HepG2 (cell line): Measurements from ENCODE around the gene CCNL1. TPM values are rescaled to one million over a fixed set of nuclear protein-coding genes. Genes with fewer than 3 reads are reported as not detected.

Experiments used
- DNMT3B ChIP-seq: conservative IDR thresholded peaks from 2 replicates; pipeline ENCODE4 v1.6.1; 2016; ENCODE audit warnings: missing biosample characterization, control low read depth
- ETV5 ChIP-seq: IDR thresholded peaks from 2 replicates; pipeline ENCODE4 v1.6.1; 2018; ENCODE audit warnings: missing biosample characterization, missing genetic modification reagents, inconsistent platforms, borderline replicate concordance
- HNRNPUL1 ChIP-seq: fragments of 200-400 bp; formaldehyde crosslinking; IDR thresholded peaks from 2 replicates; pipeline ENCODE4 v1.6.1; 2017; ENCODE audit warnings: low read depth, mild to moderate bottlenecking, low read length, moderate library complexity
- JDP2 ChIP-seq: sonication (generic); formaldehyde crosslinking; IDR thresholded peaks from 2 replicates; pipeline ENCODE4 v1.8.1; 2022; ENCODE audit warnings: missing genetic modification reagents, borderline replicate concordance
- MAF1 ChIP-seq: sonication (generic); formaldehyde crosslinking; IDR thresholded peaks from 2 replicates; pipeline ENCODE4 v1.5.0; 2020; ENCODE audit warnings: missing genetic modification reagents, borderline replicate concordance
- MXI1 ChIP-seq: IDR thresholded peaks from 3 replicates; pipeline ENCODE4 v1.6.1; 2012; ENCODE audit warnings: low read depth, low read length, inconsistent platforms, borderline replicate concordance
- POLR2AphosphoS5 ChIP-seq: IDR thresholded peaks from 2 replicates; pipeline ENCODE4 v1.6.1; 2012; ENCODE audit warnings: low read depth, low read length
- RELA ChIP-seq: sonication (generic); formaldehyde crosslinking; IDR thresholded peaks from 2 replicates; pipeline ENCODE4 v1.4.0; 2020; ENCODE audit warnings: missing genetic modification reagents
- RFX1 ChIP-seq: fragments of 450-650 bp; IDR thresholded peaks from 2 replicates; pipeline ENCODE4 v1.6.1; 2017
- ZFP36L1 ChIP-seq: sonication (generic); formaldehyde crosslinking; IDR thresholded peaks from 2 replicates; pipeline ENCODE4 v1.8.0; 2022; ENCODE audit warnings: mild to moderate bottlenecking, missing genetic modification reagents, moderate library complexity
- ZFYVE20 ChIP-seq: sonication (generic); formaldehyde crosslinking; IDR thresholded peaks from 2 replicates; pipeline ENCODE4 v1.8.0; 2023; ENCODE audit warnings: low read depth, mild to moderate bottlenecking, moderate library complexity, missing genetic modification reagents, borderline replicate concordance
- ZMAT3 ChIP-seq: sonication (generic); formaldehyde crosslinking; conservative IDR thresholded peaks from 2 replicates; pipeline ENCODE4 v1.7.0; 2021; ENCODE audit warnings: missing genetic modification reagents
- ZNF20 ChIP-seq: sonication (generic); formaldehyde crosslinking; IDR thresholded peaks from 2 replicates; pipeline ENCODE4 v1.4.0; 2020; ENCODE audit warnings: mild to moderate bottlenecking, moderate library complexity, missing genetic modification reagents
- ZNF350 ChIP-seq: sonication (generic); formaldehyde crosslinking; IDR thresholded peaks from 2 replicates; pipeline ENCODE4 v1.4.0; 2020; ENCODE audit warnings: mild to moderate bottlenecking, low read depth, missing genetic modification reagents, borderline replicate concordance
- ZNF354B ChIP-seq: sonication (generic); formaldehyde crosslinking; IDR thresholded peaks from 2 replicates; pipeline ENCODE4 v1.8.0; 2022; ENCODE audit warnings: mild to moderate bottlenecking, missing genetic modification reagents
- ZNF563 ChIP-seq: sonication (generic); formaldehyde crosslinking; IDR thresholded peaks from 2 replicates; pipeline ENCODE4 v1.8.0; 2022; ENCODE audit warnings: mild to moderate bottlenecking, moderate library complexity, missing genetic modification reagents
- ZNF775 ChIP-seq: sonication (generic); formaldehyde crosslinking; IDR thresholded peaks from 2 replicates; pipeline ENCODE4 v1.4.0; 2020; ENCODE audit warnings: missing genetic modification reagents, mild to moderate bottlenecking, moderate library complexity, borderline replicate concordance
- ZNF850 ChIP-seq: sonication (generic); formaldehyde crosslinking; conservative IDR thresholded peaks from 2 replicates; pipeline ENCODE4 v1.9.0; 2021; ENCODE audit warnings: mild to moderate bottlenecking, missing genetic modification reagents
- polyA plus RNA-seq, 8 experiments: library from polyadenylated mRNA; depleted of rRNA in 3 of 8; stranded (reverse) in 7 of 8; unstranded in 1 of 8; fragments of >200 nt; fragmentation: Illumina TruSeq in 4 of 8; extraction: Trizol in 4 of 8; gene quantifications; 2 replicates each; pipeline versions ENCODE4 v1.2.1 to v1.2.3, GENCODE V29; 2011 to 2016; ENCODE audit warnings: low read depth in 4 of 8, missing spikeins in 1 of 8, mixed read lengths in 1 of 8; ENCODE audit not compliant: insufficient read depth in 1 of 8
- total RNA-seq, 5 experiments: library from RNA; depleted of rRNA; stranded (reverse); fragments of >200 nt; fragmentation: Illumina TruSeq; extraction: Trizol; gene quantifications; 2 replicates each; pipeline ENCODE4 v1.2.3, GENCODE V29; 2016; ENCODE audit warnings: low read depth in 1 of 5
- TF ChIP-seq, protein P1 (sequence below): sonication (generic); formaldehyde crosslinking; IDR thresholded peaks from 2 replicates; pipeline ENCODE4 v1.9.0; 2022; ENCODE audit warnings: low read depth, missing genetic modification reagents
- TF ChIP-seq, protein P2 (sequence below): sonication (generic); formaldehyde crosslinking; IDR thresholded peaks from 2 replicates; pipeline ENCODE4 v1.4.0; 2020; ENCODE audit warnings: missing genetic modification reagents, borderline replicate concordance
- TF ChIP-seq, protein P3 (sequence below): sonication (generic); formaldehyde crosslinking; IDR thresholded peaks from 2 replicates; pipeline ENCODE4 v1.4.0; 2020; ENCODE audit warnings: missing genetic modification reagents, borderline replicate concordance

Gene CCNL1
- total and polyA plus RNA-seq, 2 of the 13 experiments (the other 11 are each of a cell fraction or from before 2014, with no cell fraction given): 151 to 303 TPM

DNA sequence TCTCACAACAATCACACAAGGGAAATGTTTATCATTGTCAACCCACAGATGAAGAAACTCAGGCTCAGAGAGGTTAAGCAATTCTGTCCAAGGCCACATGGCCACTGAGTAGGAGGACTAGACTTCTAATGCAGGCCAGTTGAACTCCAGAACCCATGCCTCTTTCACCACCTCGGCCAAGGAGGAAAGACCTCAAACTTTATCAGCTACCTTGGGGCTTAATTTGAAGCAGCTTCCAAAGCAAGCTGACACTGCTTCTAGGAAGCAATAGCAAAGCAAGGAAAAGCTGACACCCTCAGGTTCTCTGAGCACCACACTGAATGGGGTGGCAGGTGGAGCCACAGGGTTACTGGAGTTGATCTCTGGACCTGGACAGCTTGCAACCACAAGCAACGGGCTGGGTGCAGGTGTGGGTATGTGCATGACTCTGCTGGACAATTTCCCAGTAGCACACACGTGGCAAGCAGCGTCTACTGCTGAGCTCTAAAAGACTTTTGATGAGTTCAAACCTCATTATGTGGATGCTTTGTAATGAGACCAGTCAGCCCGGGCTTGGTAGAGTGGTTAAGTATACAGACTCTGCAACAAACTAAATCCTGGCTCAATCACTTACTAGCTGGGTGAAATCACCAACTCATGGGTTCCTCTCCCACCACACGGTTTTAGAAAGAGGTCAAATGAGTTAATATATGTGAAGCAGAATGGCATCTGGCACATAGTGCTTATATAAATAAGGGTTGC, 23.1 kb downstream of the CCNL1 start (continued):
- TF ChIP-seq, protein P1, sequence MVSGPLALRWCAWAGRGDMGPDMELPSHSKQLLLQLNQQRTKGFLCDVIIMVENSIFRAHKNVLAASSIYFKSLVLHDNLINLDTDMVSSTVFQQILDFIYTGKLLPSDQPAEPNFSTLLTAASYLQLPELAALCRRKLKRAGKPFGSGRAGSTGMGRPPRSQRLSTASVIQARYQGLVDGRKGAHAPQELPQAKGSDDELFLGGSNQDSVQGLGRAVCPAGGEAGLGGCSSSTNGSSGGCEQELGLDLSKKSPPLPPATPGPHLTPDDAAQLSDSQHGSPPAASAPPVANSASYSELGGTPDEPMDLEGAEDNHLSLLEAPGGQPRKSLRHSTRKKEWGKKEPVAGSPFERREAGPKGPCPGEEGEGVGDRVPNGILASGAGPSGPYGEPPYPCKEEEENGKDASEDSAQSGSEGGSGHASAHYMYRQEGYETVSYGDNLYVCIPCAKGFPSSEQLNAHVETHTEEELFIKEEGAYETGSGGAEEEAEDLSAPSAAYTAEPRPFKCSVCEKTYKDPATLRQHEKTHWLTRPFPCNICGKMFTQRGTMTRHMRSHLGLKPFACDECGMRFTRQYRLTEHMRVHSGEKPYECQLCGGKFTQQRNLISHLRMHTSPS (CRISPR knock-in tag): no peak
- TF ChIP-seq ZNF20 (CRISPR knock-in tag): no peak
- TF ChIP-seq ZMAT3: peak; percentile 78; the same call in 1 of the 2 replicates
- peak; percentile 90 for TF ChIP-seq ZNF350 (CRISPR knock-in tag)
- no peak for TF ChIP-seq DNMT3B (CRISPR knock-in tag)
- 0 out of 2 replicates have a peak, but pooled peaks have one; percentile 43 for TF ChIP-seq ZNF775 (CRISPR knock-in tag)
- TF ChIP-seq POLR2AphosphoS5: peak; percentile 55
- TF ChIP-seq MAF1: no peak
- no peak for TF ChIP-seq ZNF354B (CRISPR knock-in tag)
- TF ChIP-seq ZFP36L1 (CRISPR knock-in tag): peak; percentile 36; the same call in 1 of the 2 replicates
- TF ChIP-seq MXI1: peak; percentile 89; the same call in 2 of the 3 replicates
- TF ChIP-seq, protein P2, sequence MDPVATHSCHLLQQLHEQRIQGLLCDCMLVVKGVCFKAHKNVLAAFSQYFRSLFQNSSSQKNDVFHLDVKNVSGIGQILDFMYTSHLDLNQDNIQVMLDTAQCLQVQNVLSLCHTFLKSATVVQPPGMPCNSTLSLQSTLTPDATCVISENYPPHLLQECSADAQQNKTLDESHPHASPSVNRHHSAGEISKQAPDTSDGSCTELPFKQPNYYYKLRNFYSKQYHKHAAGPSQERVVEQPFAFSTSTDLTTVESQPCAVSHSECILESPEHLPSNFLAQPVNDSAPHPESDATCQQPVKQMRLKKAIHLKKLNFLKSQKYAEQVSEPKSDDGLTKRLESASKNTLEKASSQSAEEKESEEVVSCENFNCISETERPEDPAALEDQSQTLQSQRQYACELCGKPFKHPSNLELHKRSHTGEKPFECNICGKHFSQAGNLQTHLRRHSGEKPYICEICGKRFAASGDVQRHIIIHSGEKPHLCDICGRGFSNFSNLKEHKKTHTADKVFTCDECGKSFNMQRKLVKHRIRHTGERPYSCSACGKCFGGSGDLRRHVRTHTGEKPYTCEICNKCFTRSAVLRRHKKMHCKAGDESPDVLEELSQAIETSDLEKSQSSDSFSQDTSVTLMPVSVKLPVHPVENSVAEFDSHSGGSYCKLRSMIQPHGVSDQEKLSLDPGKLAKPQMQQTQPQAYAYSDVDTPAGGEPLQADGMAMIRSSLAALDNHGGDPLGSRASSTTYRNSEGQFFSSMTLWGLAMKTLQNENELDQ (CRISPR knock-in tag): no peak
- no peak for TF ChIP-seq RFX1
- TF ChIP-seq ETV5 (CRISPR knock-in tag): no peak; the same call in 1 of the 2 replicates
- TF ChIP-seq, protein P3, sequence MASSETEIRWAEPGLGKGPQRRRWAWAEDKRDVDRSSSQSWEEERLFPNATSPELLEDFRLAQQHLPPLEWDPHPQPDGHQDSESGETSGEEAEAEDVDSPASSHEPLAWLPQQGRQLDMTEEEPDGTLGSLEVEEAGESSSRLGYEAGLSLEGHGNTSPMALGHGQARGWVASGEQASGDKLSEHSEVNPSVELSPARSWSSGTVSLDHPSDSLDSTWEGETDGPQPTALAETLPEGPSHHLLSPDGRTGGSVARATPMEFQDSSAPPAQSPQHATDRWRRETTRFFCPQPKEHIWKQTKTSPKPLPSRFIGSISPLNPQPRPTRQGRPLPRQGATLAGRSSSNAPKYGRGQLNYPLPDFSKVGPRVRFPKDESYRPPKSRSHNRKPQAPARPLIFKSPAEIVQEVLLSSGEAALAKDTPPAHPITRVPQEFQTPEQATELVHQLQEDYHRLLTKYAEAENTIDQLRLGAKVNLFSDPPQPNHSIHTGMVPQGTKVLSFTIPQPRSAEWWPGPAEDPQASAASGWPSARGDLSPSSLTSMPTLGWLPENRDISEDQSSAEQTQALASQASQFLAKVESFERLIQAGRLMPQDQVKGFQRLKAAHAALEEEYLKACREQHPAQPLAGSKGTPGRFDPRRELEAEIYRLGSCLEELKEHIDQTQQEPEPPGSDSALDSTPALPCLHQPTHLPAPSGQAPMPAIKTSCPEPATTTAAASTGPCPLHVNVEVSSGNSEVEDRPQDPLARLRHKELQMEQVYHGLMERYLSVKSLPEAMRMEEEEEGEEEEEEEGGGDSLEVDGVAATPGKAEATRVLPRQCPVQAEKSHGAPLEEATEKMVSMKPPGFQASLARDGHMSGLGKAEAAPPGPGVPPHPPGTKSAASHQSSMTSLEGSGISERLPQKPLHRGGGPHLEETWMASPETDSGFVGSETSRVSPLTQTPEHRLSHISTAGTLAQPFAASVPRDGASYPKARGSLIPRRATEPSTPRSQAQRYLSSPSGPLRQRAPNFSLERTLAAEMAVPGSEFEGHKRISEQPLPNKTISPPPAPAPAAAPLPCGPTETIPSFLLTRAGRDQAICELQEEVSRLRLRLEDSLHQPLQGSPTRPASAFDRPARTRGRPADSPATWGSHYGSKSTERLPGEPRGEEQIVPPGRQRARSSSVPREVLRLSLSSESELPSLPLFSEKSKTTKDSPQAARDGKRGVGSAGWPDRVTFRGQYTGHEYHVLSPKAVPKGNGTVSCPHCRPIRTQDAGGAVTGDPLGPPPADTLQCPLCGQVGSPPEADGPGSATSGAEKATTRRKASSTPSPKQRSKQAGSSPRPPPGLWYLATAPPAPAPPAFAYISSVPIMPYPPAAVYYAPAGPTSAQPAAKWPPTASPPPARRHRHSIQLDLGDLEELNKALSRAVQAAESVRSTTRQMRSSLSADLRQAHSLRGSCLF (CRISPR knock-in tag): no peak
- TF ChIP-seq HNRNPUL1: no peak
- no peak for TF ChIP-seq ZNF563 (CRISPR knock-in tag)
- no peak for TF ChIP-seq ZNF850 (CRISPR knock-in tag)
- TF ChIP-seq ZFYVE20 (CRISPR knock-in tag): no peak
- TF ChIP-seq RELA: no peak
- no peak for TF ChIP-seq JDP2
